ENCODE results near the gene MCUB.

The MCUB gene

GRCh38 chr4:109609431-109609830 lies 49.4 kb downstream of the MCUB start:
- Histone ChIP-seq H3K9ac (ENCODE audit: low read depth, low read length) (no peak overlapping the region), H3K4me2 (ENCODE audit: low read length) (no peak overlapping the region)

DNA sequence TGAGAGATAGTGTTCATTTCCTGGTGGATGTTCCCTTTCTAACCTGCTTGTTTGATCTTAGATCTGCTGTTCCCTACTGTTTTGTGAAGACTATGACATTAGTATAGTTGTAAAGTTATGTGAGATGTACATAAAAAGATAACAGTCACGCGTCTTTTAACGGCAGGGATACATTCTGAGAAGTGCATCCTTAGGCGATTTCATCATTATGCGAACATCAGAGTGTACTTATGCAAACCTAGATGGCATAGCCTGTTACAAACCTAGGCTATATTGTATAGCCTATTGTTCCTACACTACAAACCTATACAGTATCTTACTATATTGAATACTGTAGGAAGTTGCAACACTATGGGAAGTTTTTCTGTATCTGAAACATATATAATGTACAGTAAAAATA lies 50.4 kb downstream of the MCUB start:
- H3K4me1 ChIP-seq (ENCODE audit: control insufficient read depth, insufficient read depth, low read length): no peaks in the 10 kb centered on the region
- no peaks in the 10 kb centered on the region for H3K36me3 ChIP-seq (ENCODE audit: insufficient read depth, low read length)
- H3K9me3 ChIP-seq (replicated peaks; ENCODE audit: low read length): no peaks in the 10 kb centered on the region
- H3K27me3 ChIP-seq (ENCODE audit: control insufficient read depth, insufficient read depth, low read length): no peaks in the 10 kb centered on the region
- H3K4me3 ChIP-seq (ENCODE audit: low read length): no peak overlapping the region
- H3K4me2 ChIP-seq (ENCODE audit: low read length): no peak overlapping the region
- H3K9ac ChIP-seq (ENCODE audit: low read depth, low read length): no peak overlapping the region

More at GRCh38 chr4:109609431-109609830, 49.4 kb downstream of the MCUB start:
- no peaks in the 10 kb centered on the region for H3K9me3 ChIP-seq (replicated peaks; ENCODE audit: low read length)
- H3K36me3 ChIP-seq (ENCODE audit: insufficient read depth, low read length): no peaks in the 10 kb centered on the region
- no peaks in the 10 kb centered on the region for H3K27me3 ChIP-seq (ENCODE audit: control insufficient read depth, insufficient read depth, low read length)
- H3K4me3 ChIP-seq (ENCODE audit: low read length): no peak overlapping the region
- H3K4me1 ChIP-seq (ENCODE audit: control insufficient read depth, insufficient read depth, low read length): no peaks in the 10 kb centered on the region

DNA sequence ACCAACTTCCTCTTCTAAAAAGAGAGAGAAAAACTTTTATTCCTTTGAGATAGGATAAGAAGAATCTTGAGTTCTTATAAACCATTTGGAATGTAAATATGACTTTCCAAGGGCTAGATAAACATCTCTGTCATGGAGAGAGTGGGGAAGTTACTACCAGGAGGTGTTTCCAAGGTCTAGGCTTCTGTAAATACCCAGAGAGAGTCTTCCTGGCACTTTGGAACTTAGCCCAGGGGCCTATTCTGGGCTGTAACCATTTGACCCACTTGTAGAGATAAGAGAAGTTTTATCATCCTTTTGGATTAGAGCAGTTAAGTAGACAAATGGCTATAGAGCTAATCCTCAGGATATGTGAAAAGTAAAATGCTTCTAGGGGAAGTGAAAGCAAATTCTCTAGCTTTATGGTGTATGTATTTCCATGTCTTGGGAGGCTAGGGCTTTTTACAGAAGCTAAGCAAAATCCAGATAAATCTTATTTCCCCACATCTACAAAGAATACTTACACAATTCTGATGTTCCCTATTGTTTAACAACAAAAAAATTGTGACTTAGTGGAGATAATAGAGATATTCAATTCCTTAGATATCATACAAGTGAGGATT lies 51.1 kb downstream of the MCUB start:
- Histone ChIP-seq H3K27me3 (ENCODE audit: control insufficient read depth, insufficient read depth, low read length) (no peaks in the 10 kb centered on the region), H3K4me2 (ENCODE audit: low read length) (no peak overlapping the region), H3K9ac (ENCODE audit: low read depth, low read length) (no peak overlapping the region), H3K9me3 (replicated peaks; ENCODE audit: low read length) (no peaks in the 10 kb centered on the region), H3K4me3 (ENCODE audit: low read length) (no peak overlapping the region), H3K36me3 (ENCODE audit: insufficient read depth, low read length) (no peaks in the 10 kb centered on the region), H3K4me1 (ENCODE audit: control insufficient read depth, insufficient read depth, low read length) (no peaks in the 10 kb centered on the region)

DNA sequence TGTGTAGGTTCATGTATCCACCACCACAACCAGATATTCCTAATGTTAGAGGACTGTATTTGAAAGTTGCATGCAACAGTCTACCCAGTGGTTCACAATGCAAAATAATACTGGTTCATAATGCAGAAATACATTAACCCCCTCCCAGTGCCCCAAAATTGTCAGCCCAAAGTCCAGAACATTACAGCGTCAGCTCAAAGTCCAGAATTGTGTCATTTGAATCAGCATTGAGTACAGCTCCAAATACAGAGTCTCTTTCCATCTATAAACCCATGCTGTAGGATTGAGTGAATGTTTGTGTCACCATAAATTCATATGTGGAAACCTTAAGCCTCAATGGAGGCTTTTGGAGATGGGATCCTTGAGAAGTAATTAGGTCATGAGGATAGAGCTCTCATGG lies 54.0 kb downstream of the MCUB start:
- no peak overlapping the region for H3K4me2 ChIP-seq (ENCODE audit: low read length)
- no peaks in the 10 kb centered on the region for H3K27me3 ChIP-seq (ENCODE audit: control insufficient read depth, insufficient read depth, low read length)
- H3K36me3 ChIP-seq (ENCODE audit: insufficient read depth, low read length): no peaks in the 10 kb centered on the region
- H3K4me3 ChIP-seq (ENCODE audit: low read length): no peak overlapping the region
- H3K9me3 ChIP-seq (replicated peaks; ENCODE audit: low read length): no peaks in the 10 kb centered on the region
- H3K9ac ChIP-seq (ENCODE audit: low read depth, low read length): no peak overlapping the region
- no peaks in the 10 kb centered on the region for H3K4me1 ChIP-seq (ENCODE audit: control insufficient read depth, insufficient read depth, low read length)

- H3K4me3 ChIP-seq (ENCODE audit: low read length): no peak overlapping the region
- no peaks in the 10 kb centered on the region for H3K36me3 ChIP-seq (ENCODE audit: insufficient read depth, low read length)
- H3K27me3 ChIP-seq (ENCODE audit: control insufficient read depth, insufficient read depth, low read length): no peaks in the 10 kb centered on the region
- no peaks in the 10 kb centered on the region for H3K9me3 ChIP-seq (replicated peaks; ENCODE audit: low read length)
- no peak overlapping the region for H3K9ac ChIP-seq (ENCODE audit: low read depth, low read length)
- no peak overlapping the region for H3K4me2 ChIP-seq (ENCODE audit: low read length)
- no peaks in the 10 kb centered on the region for H3K4me1 ChIP-seq (ENCODE audit: control insufficient read depth, insufficient read depth, low read length)
Observed at GRCh38 chr4:109614466-109614865, 54.4 kb downstream of the MCUB start.

DNA sequence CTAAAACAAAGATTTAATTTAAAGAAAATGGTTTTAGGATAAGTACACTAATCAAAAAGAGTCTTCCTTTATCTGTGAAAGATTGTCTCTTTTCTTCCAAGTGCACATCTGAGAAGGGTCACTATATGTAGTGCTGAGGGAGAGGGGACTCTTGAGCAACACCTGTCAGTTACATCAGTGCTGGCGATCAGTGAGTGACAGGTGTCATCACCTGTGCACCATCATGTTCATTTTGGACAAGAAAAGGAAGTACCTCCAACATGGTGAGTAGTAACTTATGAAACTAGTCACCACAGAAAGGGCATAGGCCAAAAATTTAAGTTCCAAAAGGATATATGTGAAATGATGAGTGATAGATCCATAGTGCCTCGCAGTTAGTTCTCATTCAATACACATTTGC lies 55.7 kb downstream of the MCUB start:
- no peak overlapping the region for H3K4me2 ChIP-seq (ENCODE audit: low read length)
- no peaks in the 10 kb centered on the region for H3K36me3 ChIP-seq (ENCODE audit: insufficient read depth, low read length)
- H3K9me3 ChIP-seq (replicated peaks; ENCODE audit: low read length): no peaks in the 10 kb centered on the region
- no peaks in the 10 kb centered on the region for H3K4me1 ChIP-seq (ENCODE audit: control insufficient read depth, insufficient read depth, low read length)
- H3K4me3 ChIP-seq (ENCODE audit: low read length): no peak overlapping the region
- H3K27me3 ChIP-seq (ENCODE audit: control insufficient read depth, insufficient read depth, low read length): no peaks in the 10 kb centered on the region
- no peak overlapping the region for H3K9ac ChIP-seq (ENCODE audit: low read depth, low read length)

DNA sequence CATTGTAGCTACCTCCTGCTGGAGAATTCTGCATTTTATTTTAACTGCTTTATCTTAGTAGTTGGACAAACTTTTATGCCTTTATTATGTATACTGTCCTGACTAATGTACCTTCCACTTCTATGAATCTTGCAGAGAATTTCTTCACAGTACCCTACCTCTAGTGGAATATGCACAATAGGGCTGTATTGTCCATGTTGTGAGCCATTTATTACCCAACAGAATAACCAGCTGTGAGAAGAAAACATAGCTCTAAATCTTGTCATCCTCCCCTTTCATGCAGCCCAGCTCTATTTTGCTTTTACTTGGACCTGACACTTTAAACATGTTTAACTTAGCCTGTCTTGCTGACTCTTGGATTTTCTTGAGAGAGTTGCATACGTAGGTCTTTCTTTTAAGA lies 56.2 kb downstream of the MCUB start:
- Histone ChIP-seq H3K9ac (ENCODE audit: low read depth, low read length) (no peak overlapping the region), H3K4me1 (ENCODE audit: control insufficient read depth, insufficient read depth, low read length) (no peaks in the 10 kb centered on the region), H3K27me3 (ENCODE audit: control insufficient read depth, insufficient read depth, low read length) (no peaks in the 10 kb centered on the region), H3K4me2 (ENCODE audit: low read length) (no peak overlapping the region), H3K4me3 (ENCODE audit: low read length) (no peak overlapping the region), H3K36me3 (ENCODE audit: insufficient read depth, low read length) (no peaks in the 10 kb centered on the region), H3K9me3 (replicated peaks; ENCODE audit: low read length) (no peaks in the 10 kb centered on the region)

DNA sequence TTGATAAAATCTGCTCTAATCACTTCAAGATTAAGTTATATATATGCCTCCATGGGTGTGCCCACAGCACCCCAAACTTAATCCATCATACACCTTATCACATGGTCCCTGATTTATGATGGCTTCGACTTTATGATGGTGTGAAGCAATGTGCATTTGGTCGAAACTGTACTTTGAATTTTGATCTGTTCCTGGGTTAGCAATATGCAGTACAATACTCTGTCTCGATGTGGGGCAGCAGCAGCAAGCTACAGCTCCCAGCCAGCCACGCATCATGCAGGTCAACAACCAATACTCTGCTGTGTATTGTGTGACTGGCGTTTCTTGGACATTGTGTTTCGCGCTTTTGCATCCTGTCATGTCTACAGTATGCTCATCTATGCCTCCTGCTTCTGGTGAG lies 62.6 kb downstream of the MCUB start:
- Histone ChIP-seq H3K4me2 (ENCODE audit: low read length) (no peak overlapping the region), H3K9ac (ENCODE audit: low read depth, low read length) (no peak overlapping the region), H3K27me3 (ENCODE audit: control insufficient read depth, insufficient read depth, low read length) (no peaks in the 10 kb centered on the region), H3K4me3 (ENCODE audit: low read length) (no peak overlapping the region), H3K4me1 (ENCODE audit: control insufficient read depth, insufficient read depth, low read length) (no peaks in the 10 kb centered on the region), H3K9me3 (replicated peaks; ENCODE audit: low read length) (no peaks in the 10 kb centered on the region), H3K36me3 (ENCODE audit: insufficient read depth, low read length) (no peaks in the 10 kb centered on the region)

GRCh38 chr4:109624536-109624935 lies 64.5 kb downstream of the MCUB start:
- Histone ChIP-seq H3K36me3 (ENCODE audit: insufficient read depth, low read length) (no peaks in the 10 kb centered on the region), H3K9ac (ENCODE audit: low read depth, low read length) (no peak overlapping the region), H3K4me1 (ENCODE audit: control insufficient read depth, insufficient read depth, low read length) (no peaks in the 10 kb centered on the region), H3K4me3 (ENCODE audit: low read length) (no peak overlapping the region), H3K27me3 (ENCODE audit: control insufficient read depth, insufficient read depth, low read length) (no peaks in the 10 kb centered on the region), H3K4me2 (ENCODE audit: low read length) (no peak overlapping the region), H3K9me3 (replicated peaks; ENCODE audit: low read length) (no peaks in the 10 kb centered on the region)

DNA sequence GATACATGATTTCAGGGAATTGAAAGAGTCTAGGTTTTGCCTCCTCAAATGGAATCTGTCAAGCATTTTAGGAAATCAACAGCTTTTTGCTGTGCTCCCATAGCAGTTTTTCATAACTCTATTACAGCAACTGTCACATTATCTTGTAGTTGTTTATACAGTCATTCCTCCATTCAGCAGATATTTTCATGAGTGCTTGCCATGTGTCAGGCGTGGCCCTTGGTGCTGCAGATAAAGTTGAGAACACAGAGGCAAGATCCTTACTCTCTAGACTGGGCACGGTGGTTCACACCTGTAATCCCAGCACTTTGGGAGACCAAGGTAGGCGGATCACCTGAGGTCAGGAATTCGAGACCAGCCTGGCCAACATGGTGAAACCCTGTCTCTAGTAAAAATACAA lies 67.3 kb downstream of the MCUB start:
- Histone ChIP-seq H3K4me3 (ENCODE audit: low read length) (no peak overlapping the region), H3K36me3 (ENCODE audit: insufficient read depth, low read length) (no peaks in the 10 kb centered on the region), H3K4me1 (ENCODE audit: control insufficient read depth, insufficient read depth, low read length) (no peaks in the 10 kb centered on the region), H3K9ac (ENCODE audit: low read depth, low read length) (no peak overlapping the region), H3K27me3 (ENCODE audit: control insufficient read depth, insufficient read depth, low read length) (no peaks in the 10 kb centered on the region), H3K9me3 (replicated peaks; ENCODE audit: low read length) (no peaks in the 10 kb centered on the region), H3K4me2 (ENCODE audit: low read length) (no peak overlapping the region)

GRCh38 chr4:109629775-109630174 lies 69.7 kb downstream of the MCUB start:
- Histone ChIP-seq H3K4me3 (ENCODE audit: low read length) (no peak overlapping the region), H3K9me3 (replicated peaks; ENCODE audit: low read length) (no peaks in the 10 kb centered on the region), H3K4me2 (ENCODE audit: low read length) (no peak overlapping the region), H3K36me3 (ENCODE audit: insufficient read depth, low read length) (no peaks in the 10 kb centered on the region), H3K9ac (ENCODE audit: low read depth, low read length) (no peak overlapping the region), H3K27me3 (ENCODE audit: control insufficient read depth, insufficient read depth, low read length) (no peaks in the 10 kb centered on the region), H3K4me1 (ENCODE audit: control insufficient read depth, insufficient read depth, low read length) (no peaks in the 10 kb centered on the region)

GRCh38 chr4:109631532-109632108 lies 71.6 kb downstream of the MCUB start:
- no peak overlapping the region for H3K4me3 ChIP-seq (ENCODE audit: low read length)
- H3K27me3 ChIP-seq (ENCODE audit: control insufficient read depth, insufficient read depth, low read length): no peaks in the 10 kb centered on the region
- no peak overlapping the region for H3K4me2 ChIP-seq (ENCODE audit: low read length)
- no peaks in the 10 kb centered on the region for H3K9me3 ChIP-seq (replicated peaks; ENCODE audit: low read length)
- H3K9ac ChIP-seq (ENCODE audit: low read depth, low read length): no peak overlapping the region
- H3K4me1 ChIP-seq (ENCODE audit: control insufficient read depth, insufficient read depth, low read length): no peaks in the 10 kb centered on the region
- H3K36me3 ChIP-seq (ENCODE audit: insufficient read depth, low read length): no peaks in the 10 kb centered on the region

Measured in skeletal muscle satellite cell (primary cell).